HEK293 (cell line): ENCODE data around the gene COL6A2.

ENCODE experiments used
- REST ChIP-seq: fragments of 450-650 bp; formaldehyde crosslinking; IDR thresholded peaks from 2 replicates; pipeline ENCODE4 v1.5.1; 2016; ENCODE audit warnings: missing biosample characterization, missing genetic modification characterization
- ZBTB10 ChIP-seq: fragments of 450-650 bp; formaldehyde crosslinking; IDR thresholded peaks from 2 replicates; pipeline ENCODE4 v1.5.1; 2016; ENCODE audit warnings: missing biosample characterization, missing genetic modification characterization
- ZBTB8A ChIP-seq: fragments of 450-650 bp; formaldehyde crosslinking; IDR thresholded peaks from 2 replicates; pipeline ENCODE4 v1.5.1; 2016; ENCODE audit warnings: missing biosample characterization, missing genetic modification characterization
- ZNF148 ChIP-seq: fragments of 450-650 bp; formaldehyde crosslinking; IDR thresholded peaks from 2 replicates; pipeline ENCODE4 v1.5.0; 2017; ENCODE audit warnings: missing biosample characterization, missing genetic modification characterization, borderline replicate concordance
- ZNF202 ChIP-seq: fragments of 450-650 bp; formaldehyde crosslinking; IDR thresholded peaks from 2 replicates; pipeline ENCODE4 v1.5.1; 2016; ENCODE audit warnings: missing biosample characterization, missing genetic modification characterization, borderline replicate concordance
- ZNF274 ChIP-seq, 2 experiments: fragments of 200-500 bp in 1 of 2; fragments of 450-650 bp in 1 of 2; sonication (Bioruptor generic) in 1 of 2; formaldehyde crosslinking in 1 of 2; IDR thresholded peaks; 2 replicates each; pipeline versions ENCODE4 v1.5.1 to v1.6.1; 2014 to 2016; ENCODE audit warnings: borderline replicate concordance in 1 of 2, inconsistent platforms in 1 of 2, low read length in 1 of 2, missing biosample characterization in 1 of 2, missing genetic modification characterization in 1 of 2
- ZNF561 ChIP-seq: fragments of 450-650 bp; IDR thresholded peaks from 2 replicates; pipeline ENCODE4 v1.5.1; 2018; ENCODE audit warnings: missing biosample characterization, missing genetic modification characterization, borderline replicate concordance
- ZNF639 ChIP-seq: fragments of 450-650 bp; formaldehyde crosslinking; IDR thresholded peaks from 2 replicates; pipeline ENCODE4 v1.5.1; 2016; ENCODE audit warnings: missing biosample characterization, missing genetic modification characterization
- TF ChIP-seq, protein P1 (sequence below): sonication (generic); formaldehyde crosslinking; IDR thresholded peaks from 2 replicates; pipeline ENCODE4 v1.8.1; 2022; ENCODE audit warnings: mild to moderate bottlenecking, moderate library complexity, missing genetic modification reagents
- TF ChIP-seq, protein P2 (sequence below): fragments of 450-650 bp; formaldehyde crosslinking; IDR thresholded peaks from 2 replicates; pipeline ENCODE4 v1.5.1; 2016; ENCODE audit warnings: missing biosample characterization, missing genetic modification characterization
- TF ChIP-seq, protein P3 (sequence below): fragments of 450-650 bp; formaldehyde crosslinking; IDR thresholded peaks from 2 replicates; pipeline ENCODE4 v1.5.1; 2016; ENCODE audit warnings: missing biosample characterization, missing genetic modification characterization

- TF ChIP-seq REST (tag by site-specific recombination) (no peak), ZBTB8A (tag by site-specific recombination) (no peak), ZBTB10 (tag by site-specific recombination) (no peak), ZNF148 (tag by site-specific recombination) (no peak), ZNF561 (no peak), ZNF639 (no peak), ZNF202 (tag by site-specific recombination) (no peak), ZNF274 (IDR thresholded peaks at IDR 0.05; ENCODE audit: low read length) (no peak), ZNF274 (tag by site-specific recombination; IDR thresholded peaks at IDR 0.05; ENCODE audit: borderline replicate concordance) (no peak)
- TF ChIP-seq, protein P1, sequence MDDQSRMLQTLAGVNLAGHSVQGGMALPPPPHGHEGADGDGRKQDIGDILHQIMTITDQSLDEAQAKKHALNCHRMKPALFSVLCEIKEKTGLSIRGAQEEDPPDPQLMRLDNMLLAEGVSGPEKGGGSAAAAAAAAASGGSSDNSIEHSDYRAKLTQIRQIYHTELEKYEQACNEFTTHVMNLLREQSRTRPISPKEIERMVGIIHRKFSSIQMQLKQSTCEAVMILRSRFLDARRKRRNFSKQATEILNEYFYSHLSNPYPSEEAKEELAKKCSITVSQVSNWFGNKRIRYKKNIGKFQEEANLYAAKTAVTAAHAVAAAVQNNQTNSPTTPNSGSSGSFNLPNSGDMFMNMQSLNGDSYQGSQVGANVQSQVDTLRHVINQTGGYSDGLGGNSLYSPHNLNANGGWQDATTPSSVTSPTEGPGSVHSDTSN (CRISPR knock-in tag), result no peak
- TF ChIP-seq, protein P2, sequence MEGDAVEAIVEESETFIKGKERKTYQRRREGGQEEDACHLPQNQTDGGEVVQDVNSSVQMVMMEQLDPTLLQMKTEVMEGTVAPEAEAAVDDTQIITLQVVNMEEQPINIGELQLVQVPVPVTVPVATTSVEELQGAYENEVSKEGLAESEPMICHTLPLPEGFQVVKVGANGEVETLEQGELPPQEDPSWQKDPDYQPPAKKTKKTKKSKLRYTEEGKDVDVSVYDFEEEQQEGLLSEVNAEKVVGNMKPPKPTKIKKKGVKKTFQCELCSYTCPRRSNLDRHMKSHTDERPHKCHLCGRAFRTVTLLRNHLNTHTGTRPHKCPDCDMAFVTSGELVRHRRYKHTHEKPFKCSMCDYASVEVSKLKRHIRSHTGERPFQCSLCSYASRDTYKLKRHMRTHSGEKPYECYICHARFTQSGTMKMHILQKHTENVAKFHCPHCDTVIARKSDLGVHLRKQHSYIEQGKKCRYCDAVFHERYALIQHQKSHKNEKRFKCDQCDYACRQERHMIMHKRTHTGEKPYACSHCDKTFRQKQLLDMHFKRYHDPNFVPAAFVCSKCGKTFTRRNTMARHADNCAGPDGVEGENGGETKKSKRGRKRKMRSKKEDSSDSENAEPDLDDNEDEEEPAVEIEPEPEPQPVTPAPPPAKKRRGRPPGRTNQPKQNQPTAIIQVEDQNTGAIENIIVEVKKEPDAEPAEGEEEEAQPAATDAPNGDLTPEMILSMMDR (tag by site-specific recombination), result no peak
- TF ChIP-seq, protein P3, sequence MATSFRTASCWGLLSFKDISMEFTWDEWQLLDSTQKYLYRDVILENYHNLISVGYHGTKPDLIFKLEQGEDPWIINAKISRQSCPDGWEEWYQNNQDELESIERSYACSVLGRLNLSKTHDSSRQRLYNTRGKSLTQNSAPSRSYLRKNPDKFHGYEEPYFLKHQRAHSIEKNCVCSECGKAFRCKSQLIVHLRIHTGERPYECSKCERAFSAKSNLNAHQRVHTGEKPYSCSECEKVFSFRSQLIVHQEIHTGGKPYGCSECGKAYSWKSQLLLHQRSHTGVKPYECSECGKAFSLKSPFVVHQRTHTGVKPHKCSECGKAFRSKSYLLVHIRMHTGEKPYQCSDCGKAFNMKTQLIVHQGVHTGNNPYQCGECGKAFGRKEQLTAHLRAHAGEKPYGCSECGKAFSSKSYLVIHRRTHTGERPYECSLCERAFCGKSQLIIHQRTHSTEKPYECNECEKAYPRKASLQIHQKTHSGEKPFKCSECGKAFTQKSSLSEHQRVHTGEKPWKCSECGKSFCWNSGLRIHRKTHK (tag by site-specific recombination), result no peak
These were observed 41.8 kb downstream of the COL6A2 start for GRCh38 chr21:46139686-46140085.
